Measurements from ENCODE around the gene HPGD. TPM values are rescaled to one million over a fixed set of nuclear protein-coding genes. Genes with fewer than 3 reads are reported as not detected.

The HPGD gene
- total RNA-seq, 4 donors from 2014 or later, result 20.5 to 167 (median 111) TPM

- TF ChIP-seq CTCF (IDR thresholded peaks at IDR 0.05; ENCODE audit: low read depth), result no peak
Measured at GRCh38 chr4:174516794-174517193, 5.5 kb downstream of the HPGD start.

- no peak for TF ChIP-seq CTCF (IDR thresholded peaks at IDR 0.05; ENCODE audit: low read depth)
Measured at GRCh38 chr4:174516345-174516744, 5.9 kb downstream of the HPGD start.

DNA sequence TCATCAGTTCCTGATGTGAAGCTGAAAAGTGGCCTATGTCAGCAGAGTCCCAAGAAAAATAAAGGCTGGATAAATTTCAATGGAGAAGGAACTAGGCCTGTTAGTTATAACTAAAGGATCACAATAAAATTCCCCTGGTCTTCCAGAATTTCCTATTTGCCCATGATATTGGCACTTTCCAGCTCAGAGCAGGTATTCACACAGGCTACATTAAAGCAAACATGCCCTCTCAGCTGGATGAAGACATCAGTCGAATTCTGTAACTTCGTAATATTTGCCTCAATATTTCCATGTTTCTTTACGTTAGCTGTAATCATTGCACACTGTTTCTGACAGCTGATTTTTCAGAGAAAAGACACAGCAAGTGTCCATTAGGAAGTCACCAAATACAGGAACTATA lies 9.5 kb downstream of the HPGD start:
- no peak for TF ChIP-seq CTCF (IDR thresholded peaks at IDR 0.05; ENCODE audit: low read depth)

DNA sequence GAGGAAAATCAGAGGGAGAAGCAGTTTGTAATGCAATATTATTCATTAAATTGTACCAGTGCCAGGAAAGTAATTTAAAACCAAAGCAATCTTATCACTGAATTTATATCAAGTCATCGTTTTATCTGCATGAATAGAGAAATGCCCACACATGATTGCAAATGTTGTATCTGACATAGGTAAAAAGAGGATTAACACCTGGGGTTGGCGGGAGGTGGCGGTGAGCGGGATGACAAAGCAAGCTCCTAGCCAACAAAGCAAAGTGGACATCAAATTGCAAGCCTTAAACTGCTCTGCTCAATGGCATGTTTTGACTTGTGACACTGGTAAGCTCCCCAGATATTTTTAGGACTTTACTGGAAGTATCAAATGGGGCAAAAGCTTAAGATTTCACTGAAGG lies 16.4 kb downstream of the HPGD start:
- TF ChIP-seq CTCF (IDR thresholded peaks at IDR 0.05; ENCODE audit: low read depth), result no peak

GRCh38 chr4:174505007-174505406 lies 17.3 kb downstream of the HPGD start:
- TF ChIP-seq CTCF (IDR thresholded peaks at IDR 0.05; ENCODE audit: low read depth), result no peak

DNA sequence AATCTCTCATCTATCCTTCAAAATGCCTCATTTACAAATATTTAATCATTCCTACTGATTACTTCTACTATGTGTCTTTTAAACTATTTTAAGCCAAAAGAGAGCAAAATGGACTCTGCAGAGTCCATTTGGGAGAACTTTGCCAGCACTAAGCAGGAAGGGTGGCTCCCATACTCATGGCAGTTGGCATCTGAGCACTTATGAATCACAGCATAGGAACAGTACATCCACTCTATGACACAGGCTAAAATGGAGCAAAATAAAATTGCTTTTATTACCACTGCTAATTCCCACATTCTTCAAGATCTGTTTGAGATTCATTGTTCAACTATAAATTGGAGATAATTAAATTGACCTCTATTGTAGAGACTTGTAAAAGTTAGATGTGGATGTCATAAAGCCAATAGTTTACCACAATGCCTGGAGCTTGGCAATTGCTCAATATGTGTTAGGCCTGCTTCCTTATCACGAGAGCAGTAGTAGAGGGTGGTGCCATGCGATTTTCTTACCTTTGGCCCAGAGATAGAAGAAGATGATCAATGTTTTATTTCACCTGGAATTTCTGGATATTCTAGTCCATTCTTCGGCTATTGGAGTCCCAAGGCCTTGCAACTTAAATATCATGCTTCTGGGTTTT lies 19.1 kb downstream of the HPGD start:
- TF ChIP-seq CTCF (IDR thresholded peaks at IDR 0.05; ENCODE audit: low read depth), result no peak

GRCh38 chr4:174496631-174497432 lies 25.5 kb downstream of the HPGD start:
- TF ChIP-seq CTCF (IDR thresholded peaks at IDR 0.05; ENCODE audit: low read depth), result no peak
